Measurements from ENCODE around the gene IL17REL. TPM values are rescaled to one million over a fixed set of nuclear protein-coding genes. Genes with fewer than 3 reads are reported as not detected.

The IL17REL gene
- total and polyA plus RNA-seq, 10 of the 15 experiments (the other 5 are each of a cell fraction or from before 2014, with no cell fraction given) = 0.03 TPM; not detected in 9

- no peaks in the 10 kb centered on the region for H3K27me3 ChIP-seq (replicated peaks in 1 of 2; ENCODE audit: control insufficient read depth in 2 of 2, insufficient read depth in 2 of 2, low read length in 1 of 2)
- H3K9ac ChIP-seq (ENCODE audit: control insufficient read depth, insufficient read depth, low read length) = no peak overlapping the region
- H3K9me3 ChIP-seq (replicated peaks; ENCODE audit: control insufficient read depth, insufficient read depth, low read length) = no peaks in the 10 kb centered on the region
- BruUV-seq (replicated peaks) = no TSS peak
- no peaks in the 10 kb centered on the region for H3K4me1 ChIP-seq (ENCODE audit: control insufficient read depth, insufficient read depth, low read length)
- ATAC-seq (peak; percentile 52), DNase-seq (ENCODE audit: low read depth, low spot score) (no peak), FAIRE-seq (no peak)
- intact Hi-C loops (cut with micrococcal nuclease; ENCODE audit: unreplicated experiment) = no loop called here
- no peak overlapping the region for H3K4me3 ChIP-seq
- no peak overlapping the region for H2AFZ ChIP-seq (ENCODE audit: control insufficient read depth, low read depth, low read length)
- SMC1A ChIA-PET (ENCODE audit: uncharacterized antibody, unreplicated experiment) = no interaction called here
- RAD21 ChIA-PET (ENCODE audit: unreplicated experiment) = interaction anchor here (1.3 kb wide), 1 partner anchor 21 kb away, joined by 3 read pairs; no protein-coding TSS in a partner anchor
- no peak for TF ChIP-seq ATF2 (IDR thresholded peaks at IDR 0.05; ENCODE audit: low read length)
- TF ChIP-seq BHLHE40 (IDR thresholded peaks at IDR 0.05; ENCODE audit: borderline replicate concordance in 1 of 2, low read depth in 2 of 2, low read length in 1 of 2) = peak in 1 of 2 experiments; percentile 24; a peak in 2 of 4 replicates
- in situ Hi-C loops (cut with MboI) = no loop called here
- no peak overlapping the region for H3K4me2 ChIP-seq (ENCODE audit: control insufficient read depth, insufficient read depth)
- CTCF ChIA-PET = no interaction called here
- POLR2A ChIA-PET = interaction anchor here (1.6 to 1.8 kb wide), 2 partner anchors 14 to 20 kb away, joined by 3 to 5 read pairs; no protein-coding TSS in a partner anchor
- H3K79me2 ChIP-seq (ENCODE audit: control insufficient read depth, insufficient read depth, low read length) = no peaks in the 10 kb centered on the region
- H3K27ac ChIP-seq (ENCODE audit: control insufficient read depth, insufficient read depth) = no peak overlapping the region
- no peaks in the 10 kb centered on the region for H3K36me3 ChIP-seq (ENCODE audit: control insufficient read depth in 2 of 2, insufficient read depth in 2 of 2, low read length in 1 of 2)
- 46% methylated on average over 20 of the region's 28 CpGs for WGBS (ENCODE audit: insufficient coverage, insufficient replicate concordance, low lambda C conversion rate, missing lambda C conversion rate)
- H4K20me1 ChIP-seq (ENCODE audit: control insufficient read depth, insufficient read depth) = no peaks in the 10 kb centered on the region
Observed at GRCh38 chr22:49951000-49951677, 61.4 kb downstream of the IL17REL start.

GRCh38 chr22:49950396-49950994 lies 62.1 kb downstream of the IL17REL start:
- Histone ChIP-seq H3K27ac (ENCODE audit: control insufficient read depth, insufficient read depth) (no peak overlapping the region), H3K4me1 (ENCODE audit: control insufficient read depth, insufficient read depth, low read length) (peaks cover 4% of the 10 kb centered on the region; the same call in 1 of the 2 replicates), H4K20me1 (ENCODE audit: control insufficient read depth, insufficient read depth) (no peaks in the 10 kb centered on the region), H3K79me2 (ENCODE audit: control insufficient read depth, insufficient read depth, low read length) (no peaks in the 10 kb centered on the region), H3K36me3 (ENCODE audit: control insufficient read depth in 2 of 2, insufficient read depth in 2 of 2, low read length in 1 of 2) (no peaks in the 10 kb centered on the region), H3K4me2 (ENCODE audit: control insufficient read depth, insufficient read depth) (no peak overlapping the region), H3K9me3 (replicated peaks; ENCODE audit: control insufficient read depth, insufficient read depth, low read length) (no peaks in the 10 kb centered on the region), H3K9ac (ENCODE audit: control insufficient read depth, insufficient read depth, low read length) (no peak overlapping the region), H3K4me3 (no peak overlapping the region), H3K27me3 (replicated peaks in 1 of 2; ENCODE audit: control insufficient read depth in 2 of 2, insufficient read depth in 2 of 2, low read length in 1 of 2) (no peaks in the 10 kb centered on the region), H2AFZ (ENCODE audit: control insufficient read depth, low read depth, low read length) (no peak overlapping the region)
- no TSS peak for BruUV-seq (replicated peaks)
- ChIA-PET CTCF (no interaction called here), RAD21 (ENCODE audit: unreplicated experiment) (no interaction called here), POLR2A (interaction anchor here (1.6 kb wide), 1 partner anchor 20 kb away, joined by 3 read pairs; no protein-coding TSS in a partner anchor), SMC1A (ENCODE audit: uncharacterized antibody, unreplicated experiment) (no interaction called here)
- DNase-seq (ENCODE audit: low read depth, low spot score) = no peak
- FAIRE-seq = no peak
- in situ Hi-C loops (cut with MboI) = no loop called here
- ATAC-seq = no peak
- 35% methylated on average over 12 of the region's 18 CpGs for WGBS (ENCODE audit: insufficient coverage, insufficient replicate concordance, low lambda C conversion rate, missing lambda C conversion rate)
- intact Hi-C loops (cut with micrococcal nuclease; ENCODE audit: unreplicated experiment) = no loop called here
- TF ChIP-seq CBFB (IDR thresholded peaks at IDR 0.05; ENCODE audit: low read depth) (no peak), RFX5 (IDR thresholded peaks at IDR 0.05; ENCODE audit: low read depth, low read length) (no peak), ZNF687 (IDR thresholded peaks at IDR 0.05) (no peak), ZNF622 (IDR thresholded peaks at IDR 0.05) (no peak), CBX5 (IDR thresholded peaks at IDR 0.05; ENCODE audit: low read depth) (no peak), RBBP5 (conservative IDR thresholded peaks at IDR 0.05) (no peak)
